HFFc6 (cell line): ENCODE results near the gene EIF1. TPM values are rescaled to one million over a fixed set of nuclear protein-coding genes. Genes with fewer than 3 reads are reported as not detected.
"Not testable (repeated sequence)": the region's sequence is repeated elsewhere in the genome, so short reads cannot be mapped to it uniquely, and the experiment has no call there.

Experiments
- DNase-seq: peaks from one replicate; pipeline ENCODE4 v3.0.0-alpha.2; 2018
- H3K27ac Mint-ChIP-seq: 2 replicates; pipeline ENCODE4 v1.8.0; 2020; ENCODE audit warnings: mild to moderate bottlenecking, mixed read lengths
- H3K27me3 Mint-ChIP-seq: 2 replicates; pipeline ENCODE4 v1.8.0; 2021; ENCODE audit warnings: mild to moderate bottlenecking, moderate library complexity, mixed read lengths; ENCODE audit not compliant: insufficient read depth
- H3K36me3 Mint-ChIP-seq: 2 replicates; pipeline ENCODE4 v1.8.0; 2021; ENCODE audit warnings: low read depth, mixed read lengths
- H3K4me1 Mint-ChIP-seq: 2 replicates; pipeline ENCODE4 v1.8.0; 2020; ENCODE audit warnings: low read depth, mixed read lengths
- H3K4me3 Mint-ChIP-seq: 2 replicates; pipeline ENCODE4 v1.8.0; 2020; ENCODE audit warnings: mild to moderate bottlenecking, moderate library complexity, mixed read lengths
- H3K9me3 Mint-ChIP-seq: 2 replicates; pipeline ENCODE4 v1.8.0; 2020; ENCODE audit warnings: mild to moderate bottlenecking, mixed read lengths
- CTCF ChIP-seq: fragments of 200-600 bp; sonication (generic); IDR thresholded peaks from 2 replicates; pipeline ENCODE4 v1.5.0; 2021; ENCODE audit warnings: antibody characterized with exemption, mild to moderate bottlenecking
- total RNA-seq, 6 experiments: library from RNA; stranded (reverse); fragmentation: NEBNext Ultra II Directional; extraction: Animal tissue kit (Norgen Biotek cat#: 25700); gene quantifications; 2 replicates in 1 of 6; 3 replicates in 5 of 6; pipeline ENCODE4 v1.2.3, GENCODE V29; 2021

Gene EIF1
- total RNA-seq, 6 experiments from 2014 or later = 723 to 810 (median 781) TPM

GRCh38 chr17:41681776-41682175 is 6.9 kb upstream of the EIF1 start:
- H3K36me3 Mint-ChIP-seq = 0 out of 2 replicates have a peak, but pooled peaks cover 5% of the 10 kb centered on the region
- no peak overlapping the region for H3K27ac Mint-ChIP-seq
- peaks cover 8% of the 10 kb centered on the region for H3K9me3 Mint-ChIP-seq
- peaks cover 11% of the 10 kb centered on the region for H3K27me3 Mint-ChIP-seq
- no peak for TF ChIP-seq CTCF
- no peak for DNase-seq
- peaks cover 15% of the 10 kb centered on the region for H3K4me1 Mint-ChIP-seq
- no peak overlapping the region for H3K4me3 Mint-ChIP-seq

- Mint-ChIP-seq H3K27me3 (peaks cover 11% of the 10 kb centered on the region), H3K9me3 (peaks cover 8% of the 10 kb centered on the region), H3K36me3 (0 out of 2 replicates have a peak, but pooled peaks cover 5% of the 10 kb centered on the region), H3K4me1 (peaks cover 16% of the 10 kb centered on the region), H3K4me3 (no peak overlapping the region), H3K27ac (no peak overlapping the region)
- DNase-seq = no peak
- no peak for TF ChIP-seq CTCF
These were observed 6.1 kb upstream of the EIF1 start for GRCh38 chr17:41682631-41683030.

- peaks cover 5% of the 10 kb centered on the region for H3K9me3 Mint-ChIP-seq
- no peak overlapping the region for H3K27ac Mint-ChIP-seq
These were observed 5.2 kb upstream of the EIF1 start for GRCh38 chr17:41683441-41684007.

GRCh38 chr17:41684035-41684434 is 4.7 kb upstream of the EIF1 start:
- Mint-ChIP-seq H3K4me3 (no peak overlapping the region), H3K36me3 (peaks cover 3% of the 10 kb centered on the region; the same call in 1 of the 2 replicates), H3K9me3 (peaks cover 8% of the 10 kb centered on the region), H3K27me3 (peaks cover 15% of the 10 kb centered on the region), H3K4me1 (peaks cover 10% of the 10 kb centered on the region), H3K27ac (no peak overlapping the region)
- no peak for TF ChIP-seq CTCF
- DNase-seq = no peak

More at GRCh38 chr17:41683441-41684007, 5.2 kb upstream of the EIF1 start:
- H3K4me3 Mint-ChIP-seq = no peak overlapping the region
- DNase-seq = no peak
- H3K27me3 Mint-ChIP-seq = peaks cover 11% of the 10 kb centered on the region
- peaks cover 16% of the 10 kb centered on the region for H3K4me1 Mint-ChIP-seq
- TF ChIP-seq CTCF = no peak
- 0 out of 2 replicates have a peak, but pooled peaks cover under 1% of the 10 kb centered on the region for H3K36me3 Mint-ChIP-seq

- H3K27me3 Mint-ChIP-seq = peaks cover 26% of the 10 kb centered on the region
- peaks cover 20% of the 10 kb centered on the region for H3K4me1 Mint-ChIP-seq
- not testable (repeated sequence) for H3K27ac Mint-ChIP-seq, H3K4me3 Mint-ChIP-seq, DNase-seq
- H3K36me3 Mint-ChIP-seq = peaks cover 18% of the 10 kb centered on the region
- peaks cover 14% of the 10 kb centered on the region for H3K9me3 Mint-ChIP-seq
These were observed 2.9 kb upstream of the EIF1 start for GRCh38 chr17:41685753-41686152.

- peaks cover 22% of the 10 kb centered on the region for H3K36me3 Mint-ChIP-seq
These were observed 2.4 kb upstream of the EIF1 start for GRCh38 chr17:41686281-41686680.

More at GRCh38 chr17:41686281-41686680, 2.4 kb upstream of the EIF1 start:
- no peak overlapping the region for H3K27ac Mint-ChIP-seq
- peaks cover 24% of the 10 kb centered on the region for H3K4me1 Mint-ChIP-seq
- no peak for TF ChIP-seq CTCF
- H3K9me3 Mint-ChIP-seq = peaks cover 14% of the 10 kb centered on the region
- no peak overlapping the region for H3K4me3 Mint-ChIP-seq
- peaks cover 26% of the 10 kb centered on the region for H3K27me3 Mint-ChIP-seq
- DNase-seq = no peak
